H1 (cell line): Measurements from ENCODE around the gene SYNPR. TPM values are rescaled to one million over a fixed set of nuclear protein-coding genes. Genes with fewer than 3 reads are reported as not detected.

ENCODE experiments used
- CTCF ChIA-PET: fragments of 300-600 bp; sonication (Branson Sonifier 250); formaldehyde crosslinking; loops from one replicate; lab custom pipeline; 2021; ENCODE audit not compliant: partially characterized antibody; lab: Charles Lee
- POLR2A ChIA-PET: fragments of 300-600 bp; sonication (Branson Sonifier 250); formaldehyde crosslinking; loops from one replicate; lab custom pipeline; 2021; ENCODE audit warnings: inconsistent platforms; ENCODE audit not compliant: partially characterized antibody; lab: Charles Lee
- DNase-seq, 2 experiments: peaks; one replicate each; pipeline versions ENCODE4 v3.0.0 to v3.0.0-alpha.2; 2010 to 2022; ENCODE audit warnings: low spot score in 2 of 2, low read depth in 1 of 2, mixed read lengths in 1 of 2
- FAIRE-seq: peaks from 2 replicates; lab custom pipeline; 2011; peaks lifted over from hg19 to GRCh38; lab: Jason Lieb, UNC
- H2AFZ ChIP-seq: 2 replicates; pipeline ENCODE4 v1.8.1; 2012; ENCODE audit warnings: low read length, inconsistent platforms
- H2AK5ac ChIP-seq: 2 replicates; pipeline ENCODE4 v1.6.1; 2013; ENCODE audit warnings: low read depth, low read length
- H2BK120ac ChIP-seq: replicated peaks from 2 replicates; pipeline ENCODE3; 2013; ENCODE audit warnings: low read depth, low read length, inconsistent platforms
- H2BK12ac ChIP-seq: 2 replicates; pipeline ENCODE4 v1.6.1; 2013; ENCODE audit warnings: low read depth, low read length
- H2BK15ac ChIP-seq: 2 replicates; pipeline ENCODE4 v1.6.1; 2013; ENCODE audit warnings: low read length
- H2BK20ac ChIP-seq: 2 replicates; pipeline ENCODE4 v1.6.1; 2013; ENCODE audit warnings: low read length
- H2BK5ac ChIP-seq: 2 replicates; pipeline ENCODE4 v1.6.1; 2013; ENCODE audit warnings: low read depth, low read length
- H3K14ac ChIP-seq: 2 replicates; pipeline ENCODE4 v1.6.1; 2013; ENCODE audit warnings: inconsistent platforms; ENCODE audit not compliant: insufficient read length
- H3K18ac ChIP-seq: 2 replicates; pipeline ENCODE4 v1.6.1; 2013; ENCODE audit warnings: low read length; ENCODE audit errors: extremely low read depth
- H3K23ac ChIP-seq: 2 replicates; pipeline ENCODE4 v1.6.1; 2013; ENCODE audit warnings: inconsistent platforms; ENCODE audit not compliant: insufficient read length
- H3K23me2 ChIP-seq: 2 replicates; pipeline ENCODE4 v1.6.1; 2013; ENCODE audit warnings: low read depth, low read length
- H3K27ac ChIP-seq: 2 replicates; pipeline ENCODE4 v1.6.1; 2011; ENCODE audit warnings: low read depth, low read length, inconsistent platforms
- H3K27me3 ChIP-seq, 4 experiments: replicated peaks in 1 of 4; 1 replicate in 1 of 4; 2 replicates in 3 of 4; pipeline versions ENCODE4 v1.6.1 to v1.8.1; 2011 to 2013; ENCODE audit warnings: low read length in 3 of 4, mild to moderate bottlenecking in 3 of 4, inconsistent platforms in 2 of 4, mixed read lengths in 2 of 4, moderate library complexity in 1 of 4; ENCODE audit not compliant: control insufficient read depth in 3 of 4, insufficient read depth in 3 of 4; ENCODE audit errors: extremely low read depth in 1 of 4
- H3K36me3 ChIP-seq, 4 experiments: 2 replicates each; pipeline versions ENCODE4 v1.6.1 to v1.8.1; 2011 to 2013; ENCODE audit warnings: mild to moderate bottlenecking in 4 of 4, low read length in 3 of 4, moderate library complexity in 2 of 4, control low read depth in 1 of 4, inconsistent platforms in 1 of 4; ENCODE audit not compliant: insufficient read depth in 4 of 4, control insufficient read depth in 2 of 4
- H3K4ac ChIP-seq: replicated peaks from 2 replicates; pipeline ENCODE3; 2013; ENCODE audit warnings: low read length, low read depth, mixed read lengths, inconsistent platforms; ENCODE audit not compliant: insufficient read length
- H3K4me1 ChIP-seq, 4 experiments: replicated peaks in 1 of 4; 1 replicate in 1 of 4; 2 replicates in 3 of 4; pipeline versions ENCODE4 v1.6.1 to v1.8.1; 2011 to 2013; ENCODE audit warnings: low read length in 3 of 4, inconsistent platforms in 2 of 4, mixed read lengths in 1 of 4; ENCODE audit not compliant: insufficient read depth in 4 of 4, control insufficient read depth in 3 of 4
- H3K4me2 ChIP-seq, 2 experiments: 2 replicates each; pipeline versions ENCODE4 v1.6.1 to v1.8.1; 2011 to 2013; ENCODE audit warnings: low read depth in 2 of 2, low read length in 2 of 2, control low read depth in 1 of 2, inconsistent platforms in 1 of 2, mild to moderate bottlenecking in 1 of 2; ENCODE audit not compliant: insufficient read depth in 1 of 2
- H3K4me3 ChIP-seq, 4 experiments: fragments of 200-600, 300-600 bp in 1 of 4; sonication (generic), shearing (Covaris generic), sonication (Bioruptor Twin) in 1 of 4; 2 replicates each; pipeline versions ENCODE4 v1.5.1 to v1.8.1; 2011 to 2016; ENCODE audit warnings: low read length in 4 of 4, low read depth in 3 of 4, control low read depth in 2 of 4, inconsistent platforms in 2 of 4, mild to moderate bottlenecking in 2 of 4, mixed read lengths in 1 of 4, moderate library complexity in 1 of 4; ENCODE audit not compliant: insufficient read depth in 2 of 4; ENCODE audit errors: extremely low read depth in 1 of 4
- H3K56ac ChIP-seq: replicated peaks from 2 replicates; pipeline ENCODE3; 2013; ENCODE audit warnings: low read depth, mild to moderate bottlenecking, mixed read lengths, low read length, inconsistent platforms; ENCODE audit not compliant: insufficient read length
- H3K79me1 ChIP-seq: 2 replicates; pipeline ENCODE4 v1.6.1; 2013; ENCODE audit warnings: low read depth, low read length, control low read depth
- H3K79me2 ChIP-seq, 2 experiments: 2 replicates each; pipeline versions ENCODE4 v1.6.1 to v1.8.1; 2012 to 2013; ENCODE audit warnings: low read length in 2 of 2, mild to moderate bottlenecking in 2 of 2, inconsistent platforms in 1 of 2; ENCODE audit not compliant: insufficient read depth in 2 of 2, control insufficient read depth in 1 of 2
- H3K9ac ChIP-seq, 4 experiments: replicated peaks in 1 of 4; 1 replicate in 1 of 4; 2 replicates in 3 of 4; pipeline versions ENCODE4 v1.6.1 to v1.8.1; 2011 to 2013; ENCODE audit warnings: low read depth in 3 of 4, low read length in 3 of 4, control low read depth in 2 of 4, mild to moderate bottlenecking in 2 of 4, moderate library complexity in 2 of 4, inconsistent platforms in 1 of 4; ENCODE audit errors: extremely low read depth in 1 of 4
- H3K9me3 ChIP-seq, 2 experiments: 2 replicates each; pipeline versions ENCODE4 v1.6.1 to v1.8.1; 2012 to 2013; ENCODE audit warnings: mild to moderate bottlenecking in 2 of 2, moderate library complexity in 2 of 2, control low read depth in 1 of 2, inconsistent platforms in 1 of 2, low read depth in 1 of 2, low read length in 1 of 2, mixed read lengths in 1 of 2; ENCODE audit not compliant: insufficient read depth in 2 of 2
- H4K20me1 ChIP-seq, 2 experiments: replicated peaks in 1 of 2; 2 replicates each; pipeline versions ENCODE3 to v1.8.1; 2011 to 2013; ENCODE audit warnings: inconsistent platforms in 2 of 2, low read length in 2 of 2, mild to moderate bottlenecking in 1 of 2; ENCODE audit not compliant: insufficient read depth in 2 of 2, control insufficient read depth in 1 of 2
- H4K5ac ChIP-seq: 2 replicates; pipeline ENCODE4 v1.6.1; 2013; ENCODE audit warnings: low read length, low read depth, mixed read lengths, inconsistent platforms; ENCODE audit not compliant: insufficient read length
- H4K8ac ChIP-seq: 2 replicates; pipeline ENCODE4 v1.8.0; 2013; ENCODE audit warnings: mild to moderate bottlenecking, moderate library complexity, low read length, inconsistent platforms; ENCODE audit not compliant: insufficient read depth; ENCODE audit errors: extremely low read depth
- H4K91ac ChIP-seq: replicated peaks from 2 replicates; pipeline ENCODE3; 2013; ENCODE audit warnings: low read length, mixed read lengths, inconsistent platforms; ENCODE audit not compliant: insufficient read length
- CEBPB ChIP-seq: IDR thresholded peaks from 2 replicates; pipeline ENCODE4 v1.6.1; 2012; ENCODE audit warnings: low read depth, low read length
- EGR1 ChIP-seq: IDR thresholded peaks from 2 replicates; pipeline ENCODE4 v1.6.1; 2011; ENCODE audit warnings: low read depth, low read length, borderline replicate concordance
- EZH2 ChIP-seq: fragments of 200-600 bp; sonication (generic); IDR thresholded peaks from 2 replicates; pipeline ENCODE4 v1.7.1; 2012; ENCODE audit warnings: low read depth, mild to moderate bottlenecking, moderate library complexity, low read length, inconsistent platforms; ENCODE audit not compliant: severe bottlenecking
- JUND ChIP-seq: IDR thresholded peaks from 2 replicates; pipeline ENCODE4 v1.6.1; 2011; ENCODE audit warnings: mild to moderate bottlenecking, improper control_type of control experiment, low read length
- RBBP5 ChIP-seq: IDR thresholded peaks from 2 replicates; pipeline ENCODE4 v1.7.1; 2012; ENCODE audit warnings: low read depth, mild to moderate bottlenecking, inconsistent platforms, low read length, moderate library complexity, borderline replicate concordance
- TBP ChIP-seq: IDR thresholded peaks from 2 replicates; pipeline ENCODE4 v1.6.1; 2011; ENCODE audit warnings: low read depth, low read length, improper control_type of control experiment
- TEAD4 ChIP-seq: IDR thresholded peaks from 2 replicates; pipeline ENCODE4 v1.6.1; 2012; ENCODE audit warnings: low read depth, low read length, inconsistent platforms, mixed read lengths
- WGBS, 2 experiments: shearing (Covaris generic) in 1 of 2; methylation state at CpG; one replicate each; pipeline versions ENCODE4 v1.1.6 to v1.1.7; 2013 to 2015; ENCODE audit warnings: low lambda C conversion rate in 2 of 2, mixed read lengths in 2 of 2, inconsistent platforms in 1 of 2, low coverage in 1 of 2, missing lambda C conversion rate in 1 of 2; ENCODE audit not compliant: insufficient replicate concordance in 2 of 2, insufficient coverage in 1 of 2, insufficient read length in 1 of 2; ENCODE audit errors: extremely low coverage in 1 of 2, missing lambda C conversion rate in 1 of 2; 5-methylcytosine and 5-hydroxymethylcytosine counted together
- polyA plus RNA-seq, 7 experiments: library from polyadenylated mRNA; depleted of rRNA in 3 of 7; stranded (reverse) in 5 of 7; unstranded in 2 of 7; fragments of >200 nt in 5 of 7; fragments of 200-250 nt in 2 of 7; gene quantifications; 1 replicate in 5 of 7; 2 replicates in 1 of 7; 4 replicates in 1 of 7; pipeline versions ENCODE4 v1.2.1 to v1.2.3, GENCODE V29; 2011 to 2013; ENCODE audit warnings: missing spikeins in 2 of 7, mixed read lengths in 2 of 7
- total RNA-seq: library from RNA; stranded (reverse); fragmentation: NEBNext Ultra II Directional; extraction: Animal tissue kit (Norgen Biotek cat#: 25700); gene quantifications from 2 replicates; pipeline ENCODE4 v1.2.1, GENCODE V29; 2021

SYNPR gene
- total and polyA plus RNA-seq, 2 of the 8 experiments (the other 6 are each of a cell fraction or from before 2014, with no cell fraction given): 0.39 to 0.99 TPM

DNA sequence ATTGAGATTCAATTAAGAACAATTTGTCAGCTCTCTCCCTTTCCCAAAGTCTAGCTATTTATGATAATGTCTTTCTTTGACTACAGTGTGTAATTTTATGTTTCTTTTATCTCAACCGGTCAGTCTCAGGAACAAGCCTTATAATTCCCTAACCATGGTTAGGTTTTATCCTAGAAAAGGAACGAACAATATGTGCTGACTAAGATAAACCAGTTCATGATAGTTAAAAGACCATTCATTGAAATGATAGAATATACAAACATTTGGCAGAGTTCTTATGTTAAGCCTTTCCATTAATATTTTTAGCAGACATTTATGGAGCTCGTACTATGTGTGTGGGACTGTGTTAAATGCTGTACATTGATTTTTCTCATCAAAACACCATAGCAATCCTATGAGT is 106.3 kb downstream of the SYNPR start:
- TF ChIP-seq EZH2 (no peak), RBBP5 (no peak), JUND (no peak), TEAD4 (no peak), EGR1 (no peak), TBP (no peak), CEBPB (no peak)
- 82% methylated on average over 3 of the region's 3 CpGs; no CpG with 5 or more reads in 1 of the 2 experiments for WGBS, 2 experiments
- no peak overlapping the region for H2BK5ac ChIP-seq
- no peak overlapping the region for H2BK120ac ChIP-seq
- FAIRE-seq (no peak), DNase-seq (no peak)
- H3K27ac ChIP-seq: no peak overlapping the region
- H3K18ac ChIP-seq: no peak overlapping the region
- H3K79me2 ChIP-seq: no peaks in the 10 kb centered on the region
- H3K23ac ChIP-seq: no peak overlapping the region
- H3K9ac ChIP-seq: no peak overlapping the region
- no peaks in the 10 kb centered on the region for H3K27me3 ChIP-seq
- H2BK15ac ChIP-seq: no peak overlapping the region
- H3K79me1 ChIP-seq: no peaks in the 10 kb centered on the region
- H3K4me1 ChIP-seq: no peaks in the 10 kb centered on the region
- H3K23me2 ChIP-seq: no peaks in the 10 kb centered on the region
- POLR2A ChIA-PET: interaction anchor here (0.6 kb wide), 1 partner anchor 160 kb away, joined by 3 read pairs; no protein-coding TSS in a partner anchor
- H3K4me3 ChIP-seq: no peak overlapping the region
- no peak overlapping the region for H4K8ac ChIP-seq
- H3K4ac ChIP-seq: no peak overlapping the region
- no peak overlapping the region for H2BK20ac ChIP-seq
- no peaks in the 10 kb centered on the region for H3K9me3 ChIP-seq
- H3K4me2 ChIP-seq: no peak overlapping the region
- no peaks in the 10 kb centered on the region for H3K36me3 ChIP-seq
- no peak overlapping the region for H2BK12ac ChIP-seq
- CTCF ChIA-PET: interaction anchor here (1.0 to 3.1 kb wide), 4 partner anchors 9 to 35 kb away, joined by 3 to 12 read pairs (median 4); no protein-coding TSS in a partner anchor
- no peaks in the 10 kb centered on the region for H4K20me1 ChIP-seq
- no peak overlapping the region for H4K5ac ChIP-seq
- no peak overlapping the region for H2AFZ ChIP-seq
- no peak overlapping the region for H3K14ac ChIP-seq
- no peak overlapping the region for H4K91ac ChIP-seq
- no peak overlapping the region for H3K56ac ChIP-seq
- no peak overlapping the region for H2AK5ac ChIP-seq
